K562 (cell line): ENCODE results near the gene GAL3ST3. TPM values are rescaled to one million over a fixed set of nuclear protein-coding genes. Genes with fewer than 3 reads are reported as not detected.

Source experiments
- ATAC-seq: fragments of 200-7000 bp; cut with Tn5 transposase; 3 replicates; pipeline ENCODE4 v1.9.1; 2020; ENCODE audit warnings: moderate library complexity
- BruUV-seq: library from RNA; stranded (reverse); fragments of 400-500 nt; replicated peaks from 2 replicates; lab custom pipeline; 2021; lab: Mats Ljungman, UMichigan
- CTCF ChIA-PET: fragments of 300-600 bp; formaldehyde crosslinking; extraction: SDS; loops from one replicate; lab custom pipeline; 2021; ENCODE audit warnings: low intra/inter-chr PET ratio; lab: Yijun Ruan, JAX
- POLR2A ChIA-PET: fragments of 300-600, 350-650 bp; sonication (Branson Sonifier 250); formaldehyde crosslinking; extraction: SDS; loops from one replicate; lab custom pipeline; 2021; ENCODE audit warnings: antibody characterized with exemption, inconsistent platforms; lab: Yijun Ruan, JAX
- DNase-seq, 4 experiments: peaks; one replicate each; pipeline versions ENCODE4 v3.0.0 to v3.0.0-alpha.2; 2011 to 2018; ENCODE audit warnings: low spot score in 3 of 4, mixed read lengths in 3 of 4; ENCODE audit errors: extremely low read depth in 1 of 4
- FAIRE-seq: peaks from 2 replicates; lab custom pipeline; 2011; peaks lifted over from hg19 to GRCh38; lab: Jason Lieb, UNC
- H2AFZ ChIP-seq: 2 replicates; pipeline ENCODE4 v1.6.0; 2011; ENCODE audit warnings: low read depth, low read length, control low read depth, inconsistent platforms
- H3K27ac ChIP-seq: fragments of 200-600 bp; 3 replicates; pipeline ENCODE4 v1.8.0; 2011; ENCODE audit warnings: low read depth, mild to moderate bottlenecking, control low read depth, inconsistent platforms, low read length, moderate library complexity, mixed read lengths; ENCODE audit errors: extremely low read depth
- H3K27me3 ChIP-seq, 2 experiments: fragments of 300-600 bp in 1 of 2; 2 replicates in 1 of 2; 3 replicates in 1 of 2; pipeline versions ENCODE4 v1.6.0 to v1.8.0; 2011; ENCODE audit warnings: inconsistent platforms in 2 of 2, low read length in 2 of 2, mild to moderate bottlenecking in 1 of 2, mixed read lengths in 1 of 2, moderate library complexity in 1 of 2; ENCODE audit not compliant: control insufficient read depth in 2 of 2, insufficient read depth in 2 of 2
- H3K36me3 ChIP-seq: fragments of 300-600 bp; 3 replicates; pipeline ENCODE4 v1.8.0; 2011; ENCODE audit warnings: mild to moderate bottlenecking, low read length, inconsistent platforms; ENCODE audit not compliant: control insufficient read depth, insufficient read depth
- H3K4me1 ChIP-seq, 2 experiments: fragments of 200-600 bp in 1 of 2; replicated peaks in 1 of 2; 2 replicates in 1 of 2; 3 replicates in 1 of 2; pipeline versions ENCODE4 v1.5.1 to v1.8.0; 2011; ENCODE audit warnings: inconsistent platforms in 2 of 2, low read length in 2 of 2, mild to moderate bottlenecking in 1 of 2, mixed read lengths in 1 of 2, moderate library complexity in 1 of 2; ENCODE audit not compliant: control insufficient read depth in 2 of 2, insufficient read depth in 2 of 2
- H3K4me2 ChIP-seq: 2 replicates; pipeline ENCODE4 v1.6.1; 2011; ENCODE audit warnings: low read length, control low read depth, inconsistent platforms, mixed read lengths; ENCODE audit not compliant: insufficient read depth
- H3K4me3 ChIP-seq: fragments of 200-600 bp; sonication (generic), shearing (Covaris generic); 2 replicates; pipeline ENCODE4 v1.5.1; 2016; ENCODE audit warnings: control low read depth, inconsistent platforms
- H3K79me2 ChIP-seq: fragments of 200-600 bp; 3 replicates; pipeline ENCODE4 v1.8.0; 2011; ENCODE audit warnings: low read length, inconsistent platforms; ENCODE audit not compliant: control insufficient read depth, insufficient read depth
- H3K9ac ChIP-seq, 2 experiments: 2 replicates each; pipeline versions ENCODE4 v1.6.0 to v1.6.1; 2011; ENCODE audit warnings: low read depth in 2 of 2, low read length in 2 of 2, control low read depth in 1 of 2, inconsistent platforms in 1 of 2, mild to moderate bottlenecking in 1 of 2, mixed read lengths in 1 of 2; ENCODE audit not compliant: insufficient read depth in 1 of 2
- H3K9me1 ChIP-seq: one replicate; pipeline ENCODE4 v1.6.0; 2011; ENCODE audit warnings: inconsistent platforms, mild to moderate bottlenecking, low read length, moderate library complexity; ENCODE audit not compliant: control insufficient read depth, insufficient read depth
- H3K9me3 ChIP-seq: replicated peaks from 2 replicates; pipeline ENCODE4 v1.5.1; 2011; ENCODE audit warnings: low read depth, low read length, inconsistent platforms; ENCODE audit not compliant: control insufficient read depth, insufficient read depth
- H4K20me1 ChIP-seq: replicated peaks from 2 replicates; pipeline ENCODE4 v1.6.1; 2011; ENCODE audit warnings: low read length, inconsistent platforms, mixed read lengths; ENCODE audit not compliant: control insufficient read depth, insufficient read depth
- BRD9 ChIP-seq: fragments of 450-650 bp; IDR thresholded peaks from 2 replicates; pipeline ENCODE4 v1.6.1; 2018; ENCODE audit warnings: low read depth; ENCODE audit not compliant: partially characterized antibody
- CCNT2 ChIP-seq: IDR thresholded peaks from 2 replicates; pipeline ENCODE4 v1.6.1; 2011; ENCODE audit warnings: borderline replicate concordance, low read depth, mild to moderate bottlenecking, moderate library complexity, mixed read lengths, low read length; ENCODE audit not compliant: insufficient read length; ENCODE audit errors: extremely low read depth
- EP300 ChIP-seq: IDR thresholded peaks from 2 replicates; pipeline ENCODE4 v1.6.1; 2012; ENCODE audit warnings: low read length, improper control_type of control experiment
- FOXM1 ChIP-seq, 2 experiments: fragments of 450-650 bp in 1 of 2; sonication (generic) in 1 of 2; formaldehyde crosslinking in 1 of 2; IDR thresholded peaks; 2 replicates each; pipeline versions ENCODE4 v1.6.1 to v1.9.0; 2017 to 2022; ENCODE audit warnings: low read depth in 2 of 2, mild to moderate bottlenecking in 2 of 2, missing genetic modification reagents in 1 of 2, moderate library complexity in 1 of 2
- HES1 ChIP-seq: fragments of 450-650 bp; IDR thresholded peaks from 2 replicates; pipeline ENCODE4 v1.6.1; 2016; ENCODE audit warnings: low read depth, mild to moderate bottlenecking, moderate library complexity
- MTA1 ChIP-seq: fragments of 450-650 bp; IDR thresholded peaks from 2 replicates; pipeline ENCODE4 v1.6.1; 2017; ENCODE audit warnings: borderline replicate concordance
- TCF7L2 ChIP-seq: fragments of 150-350 bp; IDR thresholded peaks from 2 replicates; pipeline ENCODE4 v1.6.1; 2016; ENCODE audit warnings: low read depth, mild to moderate bottlenecking, low read length, moderate library complexity
- ZBTB17 ChIP-seq: fragments of 450-650 bp; formaldehyde crosslinking; IDR thresholded peaks from 2 replicates; pipeline ENCODE4 v1.4.0; 2020; ENCODE audit warnings: mild to moderate bottlenecking
- ZNF24 ChIP-seq: fragments of 450-650 bp; IDR thresholded peaks from 2 replicates; pipeline ENCODE4 v1.6.1; 2016
- ZNF408 ChIP-seq: fragments of 250-450 bp; sonication (Bioruptor Pico); IDR thresholded peaks from 2 replicates; pipeline ENCODE4 v1.4.0; 2020; ENCODE audit warnings: low read depth, mild to moderate bottlenecking, moderate library complexity
- ZNF518B ChIP-seq: fragments of 250-450 bp; sonication (Bioruptor Pico); IDR thresholded peaks from 2 replicates; pipeline ENCODE4 v1.5.0; 2021; ENCODE audit warnings: mild to moderate bottlenecking, moderate library complexity
- ZNF644 ChIP-seq: fragments of 200-800 bp; sonication (Bioruptor generic); IDR thresholded peaks from 2 replicates; pipeline ENCODE4 v1.6.1; 2016; ENCODE audit warnings: low read depth, missing genetic modification characterization, missing compliant biosample characterization
- WGBS: fragments of 100-300 bp; shearing (Covaris generic); methylation state at CpG from one replicate; pipeline ENCODE4 v1.1.6; 2016; ENCODE audit warnings: low coverage, mixed read lengths; ENCODE audit not compliant: insufficient coverage; ENCODE audit errors: missing lambda C conversion rate; 5-methylcytosine and 5-hydroxymethylcytosine counted together
- in situ Hi-C: fragments of 300-500 bp; cut with MboI; formaldehyde crosslinking; loops from 4 replicates; pipeline ENCODE4 v1.15.0; 2018; ENCODE audit warnings: inconsistent platforms, mixed read lengths
- intact Hi-C: fragments of 100-400 bp; cut with micrococcal nuclease; formaldehyde crosslinking; loops from 2 replicates; pipeline ENCODE4 v1.14.2; 2022
- polyA plus RNA-seq, 8 experiments: library from polyadenylated mRNA; depleted of rRNA in 4 of 8; stranded (reverse) in 5 of 8; unstranded in 3 of 8; fragments of >200 nt; fragmentation: Nextera tagmentation in 2 of 8; fragmentation: Illumina TruSeq in 1 of 8; extraction: Ambion mirVana in 2 of 8; extraction: Trizol in 1 of 8; gene quantifications; 2 replicates each; pipeline versions ENCODE4 v1.2.1 to v1.2.3, GENCODE V29; 2011 to 2014; ENCODE audit warnings: inconsistent platforms in 1 of 8, missing spikeins in 1 of 8
- total RNA-seq, 7 experiments: library from RNA; depleted of rRNA in 6 of 7; stranded (reverse); fragments of >200 nt in 6 of 7; fragmentation: Illumina TruSeq in 2 of 7; extraction: Trizol in 2 of 7; gene quantifications; 2 replicates each; pipeline versions ENCODE4 v1.2.1 to v1.2.3, GENCODE V29; 2011 to 2021; ENCODE audit warnings: low replicate concordance in 1 of 7
- TF ChIP-seq, protein P1 (sequence below), 2 experiments: fragments of 150-350 bp in 1 of 2; IDR thresholded peaks; 2 replicates each; pipeline ENCODE4 v1.6.1; 2012 to 2016; ENCODE audit warnings: low read depth in 2 of 2, low read length in 2 of 2, mild to moderate bottlenecking in 1 of 2, moderate library complexity in 1 of 2

GAL3ST3 gene
- total and polyA plus RNA-seq, 9 of the 15 experiments (the other 6 are each of a cell fraction or from before 2014, with no cell fraction given): not detected

DNA sequence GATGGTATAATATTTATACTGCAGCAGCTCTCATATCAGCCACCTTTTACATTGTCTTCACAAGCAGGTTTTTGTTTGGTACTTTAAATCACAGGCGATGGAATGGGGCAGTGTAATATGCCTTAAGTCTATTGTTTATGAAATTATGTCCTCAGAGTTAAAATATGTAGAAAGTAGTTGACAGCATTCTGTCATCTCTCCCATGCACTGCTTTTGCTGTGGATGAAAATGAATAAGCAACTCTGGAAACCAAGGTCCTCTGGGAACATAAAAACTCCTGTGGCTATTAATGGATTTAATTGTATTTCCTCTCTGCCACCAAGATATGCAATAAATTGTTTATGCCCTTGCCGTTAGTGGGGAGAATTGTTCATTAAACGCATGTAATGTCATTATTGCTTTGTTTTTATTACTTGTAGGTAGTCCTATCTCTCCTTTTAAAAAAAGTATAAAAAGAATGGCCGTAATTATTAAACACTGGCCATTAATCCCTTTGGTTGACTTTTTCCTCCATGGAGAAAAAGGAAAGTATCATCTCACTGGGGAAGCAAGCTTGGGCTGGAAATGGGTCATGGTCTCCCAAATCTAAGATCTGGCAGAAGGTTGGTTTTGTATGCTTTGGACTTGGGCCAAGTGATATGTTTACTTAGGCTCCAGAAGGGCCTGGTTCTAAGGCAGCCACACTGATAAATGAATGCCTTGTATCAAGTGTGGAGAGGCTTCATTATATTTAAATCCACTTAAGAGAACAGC lies 34.2 kb upstream of the GAL3ST3 start:
- H3K4me1 ChIP-seq: peaks cover 13 to 46% of the 10 kb centered on the region in 2 experiments
- H3K27me3 ChIP-seq: no peaks in the 10 kb centered on the region
- ChIA-PET CTCF (no interaction called here), POLR2A (interaction anchor here (0.6 to 1.8 kb wide), 3 partner anchors 10 to 57 kb away, joined by 3 to 8 read pairs (median 4); no protein-coding TSS in a partner anchor)
- H3K9me1 ChIP-seq: no peaks in the 10 kb centered on the region
- in situ Hi-C loops (no loop called here), intact Hi-C loops (loop anchor here (1.0 kb wide), 1 partner anchor 38 kb away; no protein-coding TSS in a partner anchor)
- H3K27ac ChIP-seq: no peak overlapping the region
- H3K79me2 ChIP-seq: peaks cover 61% of the 10 kb centered on the region
- FAIRE-seq (peak; percentile 78), ATAC-seq (peak; percentile 77), DNase-seq (peak in 3 of 4 experiments; percentile 19 to 83 (median 75))
- H3K4me2 ChIP-seq: peak overlapping the region; percentile 6; the same call in 1 of the 2 replicates
- H3K4me3 ChIP-seq: no peak overlapping the region
- H4K20me1 ChIP-seq: 0 out of 2 replicates have a peak, but pooled peaks cover 3% of the 10 kb centered on the region
- H2AFZ ChIP-seq: no peak overlapping the region
- no TSS peak for BruUV-seq
- no peaks in the 10 kb centered on the region for H3K36me3 ChIP-seq
- WGBS: 28% methylated on average over 4 of the region's 4 CpGs
- H3K9ac ChIP-seq: no peak overlapping the region
- H3K9me3 ChIP-seq: no peaks in the 10 kb centered on the region
- TF ChIP-seq EP300 (peak; percentile 48), ZNF518B (CRISPR knock-in tag) (no peak), MTA1 (peak; percentile 17; the same call in 1 of the 2 replicates), ZBTB17 (CRISPR knock-in tag) (no peak), ZNF24 (no peak), FOXM1 (IDR thresholded peaks at IDR 0.05; ENCODE audit: low read depth) (0 out of 2 replicates have a peak, but pooled peaks have one; percentile 21), FOXM1 (CRISPR knock-in tag; IDR thresholded peaks at IDR 0.05; ENCODE audit: low read depth) (no peak), TCF7L2 (no peak), BRD9 (no peak), ZNF408 (CRISPR knock-in tag) (no peak), CCNT2 (no peak), HES1 (peak; percentile 64; the same call in 1 of the 2 replicates), ZNF644 (tag) (no peak)
- TF ChIP-seq, protein P1, sequence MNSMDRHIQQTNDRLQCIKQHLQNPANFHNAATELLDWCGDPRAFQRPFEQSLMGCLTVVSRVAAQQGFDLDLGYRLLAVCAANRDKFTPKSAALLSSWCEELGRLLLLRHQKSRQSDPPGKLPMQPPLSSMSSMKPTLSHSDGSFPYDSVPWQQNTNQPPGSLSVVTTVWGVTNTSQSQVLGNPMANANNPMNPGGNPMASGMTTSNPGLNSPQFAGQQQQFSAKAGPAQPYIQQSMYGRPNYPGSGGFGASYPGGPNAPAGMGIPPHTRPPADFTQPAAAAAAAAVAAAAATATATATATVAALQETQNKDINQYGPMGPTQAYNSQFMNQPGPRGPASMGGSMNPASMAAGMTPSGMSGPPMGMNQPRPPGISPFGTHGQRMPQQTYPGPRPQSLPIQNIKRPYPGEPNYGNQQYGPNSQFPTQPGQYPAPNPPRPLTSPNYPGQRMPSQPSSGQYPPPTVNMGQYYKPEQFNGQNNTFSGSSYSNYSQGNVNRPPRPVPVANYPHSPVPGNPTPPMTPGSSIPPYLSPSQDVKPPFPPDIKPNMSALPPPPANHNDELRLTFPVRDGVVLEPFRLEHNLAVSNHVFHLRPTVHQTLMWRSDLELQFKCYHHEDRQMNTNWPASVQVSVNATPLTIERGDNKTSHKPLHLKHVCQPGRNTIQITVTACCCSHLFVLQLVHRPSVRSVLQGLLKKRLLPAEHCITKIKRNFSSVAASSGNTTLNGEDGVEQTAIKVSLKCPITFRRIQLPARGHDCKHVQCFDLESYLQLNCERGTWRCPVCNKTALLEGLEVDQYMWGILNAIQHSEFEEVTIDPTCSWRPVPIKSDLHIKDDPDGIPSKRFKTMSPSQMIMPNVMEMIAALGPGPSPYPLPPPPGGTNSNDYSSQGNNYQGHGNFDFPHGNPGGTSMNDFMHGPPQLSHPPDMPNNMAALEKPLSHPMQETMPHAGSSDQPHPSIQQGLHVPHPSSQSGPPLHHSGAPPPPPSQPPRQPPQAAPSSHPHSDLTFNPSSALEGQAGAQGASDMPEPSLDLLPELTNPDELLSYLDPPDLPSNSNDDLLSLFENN (IDR thresholded peaks at IDR 0.05; ENCODE audit: low read depth in 2 of 2, low read length in 2 of 2): no peak
